Activated T-cell treated with anti-CD3 and anti-CD28 coated beads for 1 hour (primary cell): Measurements from ENCODE around the gene HARS2.
"Not testable (repeated sequence)": the region's sequence is repeated elsewhere in the genome, so short reads cannot be mapped to it uniquely, and the experiment has no call there.

Experiments
- DNase-seq: peaks from one replicate; pipeline ENCODE4 v3.0.0-alpha.2; 2020; ENCODE audit warnings: low read depth

The HARS2 gene

GRCh38 chr5:140690941-140691924 is at the start of gene HARS2, which contains the start of gene HARS1:
HARS2 (plus strand) TSS chr5:140691455; CDS start chr5:140691649, 194 bp downstream.
HARS1 (minus strand) TSS chr5:140691370; CDS start chr5:140691304, 66 bp downstream.
- DNase-seq, result peak; percentile 65

GRCh38 chr5:140641716-140642115 is 49.5 kb upstream of the HARS2 start:
- no peak for DNase-seq

- DNase-seq, result no peak
Measured at GRCh38 chr5:140642718-140643117, 48.5 kb upstream of the HARS2 start.

- no peak for DNase-seq
Measured at GRCh38 chr5:140647042-140647419, 44.2 kb upstream of the HARS2 start.

- no peak for DNase-seq
Measured at GRCh38 chr5:140658870-140659269, 32.4 kb upstream of the HARS2 start.

- not testable (repeated sequence) for DNase-seq
Measured at GRCh38 chr5:140660371-140660770, 30.9 kb upstream of the HARS2 start.

- DNase-seq, result no peak
Measured at GRCh38 chr5:140664030-140664358, 27.3 kb upstream of the HARS2 start.

- DNase-seq, result peak; percentile 94
Measured at GRCh38 chr5:140664359-140665119, 26.7 kb upstream of the HARS2 start, which contains the start of gene WDR55. WDR55 (plus strand) TSS chr5:140664904; CDS start chr5:140664913, 9 bp downstream.

GRCh38 chr5:140671035-140671434 is 20.2 kb upstream of the HARS2 start:
- not testable (repeated sequence) for DNase-seq

GRCh38 chr5:140671472-140672125 is 19.7 kb upstream of the HARS2 start:
- no peak for DNase-seq

- no peak for DNase-seq
Measured at GRCh38 chr5:140672455-140673186, 18.6 kb upstream of the HARS2 start.

GRCh38 chr5:140673187-140673976 is 17.9 kb upstream of the HARS2 start, which contains the start of gene DND1:
DND1 (minus strand) TSS chr5:140673576; CDS start chr5:140673542, 34 bp downstream.
- no peak for DNase-seq

GRCh38 chr5:140674211-140674610 is 17.0 kb upstream of the HARS2 start:
- no peak for DNase-seq

- DNase-seq, result no peak
Measured at GRCh38 chr5:140674629-140675028, 16.6 kb upstream of the HARS2 start.

GRCh38 chr5:140677947-140678346 is 13.3 kb upstream of the HARS2 start:
- DNase-seq, result no peak

- no peak for DNase-seq
Measured at GRCh38 chr5:140678993-140679392, 12.3 kb upstream of the HARS2 start.

GRCh38 chr5:140690376-140690932 is 801 bp upstream of the HARS2 start:
- DNase-seq, result no peak

- no peak for DNase-seq
Measured at GRCh38 chr5:140694276-140694675, 3.0 kb downstream of the HARS2 start.

- DNase-seq, result no peak
Measured at GRCh38 chr5:140696891-140697492, 5.7 kb downstream of the HARS2 start.
